Retinal pigment epithelial cell (primary cell): ENCODE data around the gene TMPRSS11A.

ENCODE experiments used
- DNase-seq: peaks from one replicate; pipeline ENCODE4 v3.0.0-alpha.2; 2010; ENCODE audit warnings: low read depth
- H3K4me3 ChIP-seq: 2 replicates; pipeline ENCODE4 v1.5.1; 2011; ENCODE audit warnings: mild to moderate bottlenecking, low read length, control low read depth, moderate library complexity
- TF ChIP-seq, protein P1 (sequence below): conservative IDR thresholded peaks from 2 replicates; pipeline ENCODE4 v1.5.1; 2011; ENCODE audit warnings: low read depth, low read length, control low read depth, inconsistent platforms

Gene TMPRSS11A

DNA sequence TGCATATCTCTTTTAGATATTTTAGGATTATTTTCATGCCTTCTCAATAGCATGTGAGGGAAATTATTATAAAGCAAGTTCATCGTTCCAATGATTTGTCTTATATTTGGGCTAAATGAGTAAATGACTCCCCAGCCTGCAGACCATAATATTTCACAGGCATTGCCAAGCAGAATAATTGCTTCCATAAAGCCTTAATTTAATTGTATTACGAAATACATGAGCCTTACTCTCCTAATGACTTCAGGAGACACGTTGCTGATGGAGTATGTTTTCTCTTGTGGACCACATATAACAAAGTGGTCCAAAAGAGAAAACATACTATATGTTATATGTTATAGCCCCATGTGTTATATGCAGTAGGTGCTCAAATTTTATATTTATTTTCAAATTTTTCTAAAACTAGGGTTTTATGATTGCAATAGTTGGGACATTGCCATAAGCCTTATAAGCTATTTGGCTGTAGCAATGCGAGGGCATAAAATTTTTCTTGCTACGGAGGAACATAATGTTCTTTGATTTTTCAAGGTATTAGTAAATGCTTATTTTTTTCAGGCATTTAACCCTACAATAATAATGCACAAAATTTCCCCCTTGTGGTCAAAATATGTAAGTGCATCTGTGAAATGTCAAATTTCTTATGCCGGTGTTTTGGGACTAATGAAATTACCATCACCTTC is 53.2 kb downstream of the TMPRSS11A start:
- no peak overlapping the region for H3K4me3 ChIP-seq
- no peak for DNase-seq
- TF ChIP-seq, protein P1, sequence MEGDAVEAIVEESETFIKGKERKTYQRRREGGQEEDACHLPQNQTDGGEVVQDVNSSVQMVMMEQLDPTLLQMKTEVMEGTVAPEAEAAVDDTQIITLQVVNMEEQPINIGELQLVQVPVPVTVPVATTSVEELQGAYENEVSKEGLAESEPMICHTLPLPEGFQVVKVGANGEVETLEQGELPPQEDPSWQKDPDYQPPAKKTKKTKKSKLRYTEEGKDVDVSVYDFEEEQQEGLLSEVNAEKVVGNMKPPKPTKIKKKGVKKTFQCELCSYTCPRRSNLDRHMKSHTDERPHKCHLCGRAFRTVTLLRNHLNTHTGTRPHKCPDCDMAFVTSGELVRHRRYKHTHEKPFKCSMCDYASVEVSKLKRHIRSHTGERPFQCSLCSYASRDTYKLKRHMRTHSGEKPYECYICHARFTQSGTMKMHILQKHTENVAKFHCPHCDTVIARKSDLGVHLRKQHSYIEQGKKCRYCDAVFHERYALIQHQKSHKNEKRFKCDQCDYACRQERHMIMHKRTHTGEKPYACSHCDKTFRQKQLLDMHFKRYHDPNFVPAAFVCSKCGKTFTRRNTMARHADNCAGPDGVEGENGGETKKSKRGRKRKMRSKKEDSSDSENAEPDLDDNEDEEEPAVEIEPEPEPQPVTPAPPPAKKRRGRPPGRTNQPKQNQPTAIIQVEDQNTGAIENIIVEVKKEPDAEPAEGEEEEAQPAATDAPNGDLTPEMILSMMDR, result peak; percentile 62

DNA sequence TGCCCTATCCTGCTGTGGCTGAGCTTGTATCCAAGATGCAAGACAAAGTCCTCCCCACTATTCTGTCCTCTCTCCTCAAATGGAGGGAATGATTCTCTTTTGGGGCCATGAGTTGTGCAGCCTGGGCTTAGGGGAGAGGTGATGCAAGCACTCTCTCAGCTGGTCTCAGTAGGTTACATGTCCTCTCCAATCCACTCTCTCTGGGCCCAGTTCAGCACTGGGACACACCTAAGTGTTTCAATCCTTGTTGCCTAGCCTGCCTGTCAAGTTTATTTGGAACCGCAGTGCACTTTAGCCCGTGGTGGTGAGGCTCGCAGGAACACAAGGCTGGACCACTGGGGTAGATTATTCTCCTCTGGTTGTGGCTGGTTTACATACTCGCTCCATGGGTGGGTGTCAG is 55.6 kb downstream of the TMPRSS11A start:
- H3K4me3 ChIP-seq, result no peak overlapping the region
- no peak for DNase-seq
- TF ChIP-seq, protein P1, result no peak

DNA sequence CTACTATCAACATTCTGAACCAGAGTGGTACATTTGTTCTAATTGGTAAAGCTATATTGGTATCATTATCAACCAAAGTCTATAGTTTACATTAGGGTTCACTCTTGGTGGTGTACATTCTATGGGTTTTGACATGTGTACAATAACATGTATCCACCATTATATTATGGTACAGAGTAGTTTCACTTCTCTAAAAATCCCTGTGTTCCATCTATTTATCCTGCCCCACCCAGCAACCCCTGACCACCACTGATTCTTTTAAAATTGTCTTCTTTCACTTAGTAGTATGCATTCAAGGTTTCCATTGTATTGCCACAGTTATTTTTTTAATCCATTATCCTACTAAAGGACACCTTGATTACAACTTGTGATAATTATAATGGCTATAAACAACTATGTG is 64.2 kb downstream of the TMPRSS11A start:
- H3K4me3 ChIP-seq, result no peak overlapping the region
- DNase-seq, result no peak
- TF ChIP-seq, protein P1, result no peak

DNA sequence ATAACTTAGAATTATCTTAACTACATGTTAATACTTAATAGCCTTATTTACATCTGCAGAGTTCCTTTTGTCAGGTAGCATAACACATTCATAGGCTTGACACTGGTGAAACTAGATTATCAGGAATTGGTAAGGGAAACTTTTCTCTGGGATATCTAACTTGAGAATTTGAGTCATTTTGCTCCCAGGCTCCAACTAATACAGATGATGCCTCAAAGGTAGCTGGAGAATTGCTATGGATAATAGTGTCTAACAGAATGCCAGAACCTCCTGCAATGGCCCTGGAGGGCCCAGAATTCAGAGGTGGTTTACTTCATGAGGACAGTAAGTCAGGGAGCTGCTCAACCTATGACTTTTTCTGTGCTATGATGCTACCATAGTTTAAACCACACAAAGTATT is 65.6 kb downstream of the TMPRSS11A start:
- H3K4me3 ChIP-seq, result no peak overlapping the region
- no peak for DNase-seq
- TF ChIP-seq, protein P1, result no peak

DNA sequence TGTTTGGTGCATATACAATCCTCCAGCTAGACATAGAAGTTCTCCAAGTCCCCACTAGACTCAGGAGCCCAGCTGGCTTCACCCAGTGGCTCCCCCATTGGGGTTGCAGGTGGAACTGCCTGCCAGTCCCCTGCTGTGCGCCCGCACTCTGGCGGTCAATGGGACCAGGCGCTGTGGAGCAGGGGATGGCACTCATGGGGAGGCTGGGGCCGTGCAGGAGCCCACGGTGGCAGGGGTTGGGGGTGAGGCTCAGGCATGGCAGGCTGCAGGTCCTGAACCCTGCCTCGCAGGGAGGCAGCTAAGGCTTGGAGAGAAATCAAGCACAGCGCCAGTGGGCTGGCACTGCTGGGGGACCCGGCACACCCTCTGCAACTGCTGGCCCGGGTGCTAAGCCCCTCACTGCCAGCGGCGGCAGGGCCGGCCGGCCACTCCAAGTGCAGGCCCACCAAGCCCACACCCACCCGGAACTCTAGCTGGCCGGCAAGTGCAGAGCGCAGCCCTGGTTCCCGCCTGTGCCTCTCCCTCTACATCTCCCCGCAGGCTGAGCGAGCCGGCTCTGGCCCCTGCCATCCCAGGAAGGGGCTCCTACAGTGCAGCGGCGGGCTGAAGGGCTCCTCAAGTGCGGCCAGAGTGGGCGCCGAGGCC is 66.8 kb downstream of the TMPRSS11A start:
- TF ChIP-seq, protein P1, result no peak
- no peak for DNase-seq
- no peak overlapping the region for H3K4me3 ChIP-seq

DNA sequence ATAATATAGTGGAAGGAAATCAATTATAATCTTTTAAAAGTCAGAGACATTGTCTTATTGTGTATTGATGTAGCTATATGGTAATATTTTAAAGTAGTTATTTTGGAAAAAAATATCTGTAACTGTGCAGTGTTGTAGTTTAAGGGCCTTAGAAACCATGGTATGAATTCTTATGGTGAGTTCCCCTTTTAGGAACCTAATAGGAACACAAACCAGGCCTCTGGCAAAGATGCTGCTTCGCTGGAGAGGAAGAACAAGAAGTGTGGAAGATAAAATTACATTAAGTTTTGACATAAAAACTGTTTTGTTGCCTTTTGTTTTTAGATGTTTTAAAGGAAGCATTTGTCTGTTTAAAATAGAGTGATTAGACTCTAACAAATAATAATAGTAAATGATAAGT is 68.6 kb downstream of the TMPRSS11A start:
- no peak for DNase-seq
- H3K4me3 ChIP-seq, result no peak overlapping the region
- TF ChIP-seq, protein P1, result no peak

DNA sequence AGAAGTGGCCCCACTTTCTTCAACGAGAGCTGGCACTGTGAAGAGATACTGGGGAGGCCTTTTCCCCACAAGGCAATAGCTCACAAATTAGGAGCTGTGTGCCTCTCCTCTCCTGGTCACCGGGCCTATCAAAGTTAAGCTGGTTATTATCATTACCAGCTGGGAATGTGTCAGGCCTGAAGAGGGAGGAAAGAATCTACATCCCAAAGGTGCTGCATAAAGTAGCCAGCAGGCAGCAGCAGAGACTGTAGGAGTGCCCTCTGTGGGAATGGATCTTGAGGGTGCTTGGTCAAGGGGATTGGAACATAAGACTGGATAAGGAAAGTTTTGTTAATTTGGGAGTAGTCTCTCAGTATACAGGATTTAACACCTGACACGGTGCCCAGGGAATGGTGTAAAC is 70.4 kb downstream of the TMPRSS11A start:
- no peak for DNase-seq
- TF ChIP-seq, protein P1, result no peak

More for the DNA sequence above, 70.4 kb downstream of the TMPRSS11A start:
- no peak overlapping the region for H3K4me3 ChIP-seq
